Panc1 (cell line): ENCODE measurements around the gene ZBTB48.

Experiments used
- CTCF ChIP-seq: fragments of 450-650 bp; IDR thresholded peaks from 2 replicates; pipeline ENCODE4 v1.5.1; 2017; ENCODE audit warnings: mild to moderate bottlenecking
- POLR2AphosphoS5 ChIP-seq: IDR thresholded peaks from 2 replicates; pipeline ENCODE4 v1.6.1; 2012; ENCODE audit warnings: mild to moderate bottlenecking, low read depth, low read length, moderate library complexity
- REST ChIP-seq, 2 experiments: IDR thresholded peaks; 2 replicates each; pipeline ENCODE4 v1.6.1; 2011 to 2012; ENCODE audit warnings: low read depth in 2 of 2, control low read depth in 1 of 2, low read length in 1 of 2, mild to moderate bottlenecking in 1 of 2, moderate library complexity in 1 of 2; ENCODE audit not compliant: insufficient read depth in 1 of 2
- SIN3A ChIP-seq: IDR thresholded peaks from 2 replicates; pipeline ENCODE4 v1.6.1; 2012; ENCODE audit warnings: low read depth, mild to moderate bottlenecking, low read length, moderate library complexity, borderline replicate concordance; ENCODE audit not compliant: insufficient read depth
- TCF7L2 ChIP-seq: IDR thresholded peaks from 2 replicates; pipeline ENCODE4 v1.6.1; 2011; ENCODE audit warnings: mild to moderate bottlenecking, low read depth, low read length, inconsistent platforms

GRCh38 chr1:6637770-6638169 lies 58.0 kb downstream of the ZBTB48 start:
- TF ChIP-seq CTCF (no peak), POLR2AphosphoS5 (no peak), REST (IDR thresholded peaks at IDR 0.05; ENCODE audit: insufficient read depth in 1 of 2, low read depth in 2 of 2, low read length in 1 of 2) (no peak), TCF7L2 (no peak), SIN3A (no peak)
